Smooth muscle cell (in vitro differentiated cells): ENCODE data around the gene NRXN3. TPM values are rescaled to one million over a fixed set of nuclear protein-coding genes. Genes with fewer than 3 reads are reported as not detected.

Source experiments
- DNase-seq: peaks from one replicate; lab custom pipeline; 2025; ENCODE audit not compliant: unreplicated experiment; lab: John Stamatoyannopoulos, UW
- H2AFZ ChIP-seq: fragments of 200-600 bp; sonication (generic); 2 replicates; pipeline ENCODE4 v1.6.0; 2016; ENCODE audit warnings: antibody characterized with exemption, low read depth, mild to moderate bottlenecking
- H3F3A ChIP-seq: fragments of 200-600 bp; sonication (generic); 2 replicates; pipeline ENCODE4 v1.6.0; 2017; ENCODE audit warnings: antibody characterized with exemption, low read depth
- H3K27ac ChIP-seq: fragments of 200-600 bp; sonication (generic); 2 replicates; pipeline ENCODE4 v1.5.1; 2016; ENCODE audit warnings: low read depth, mild to moderate bottlenecking
- H3K27me3 ChIP-seq: fragments of 200-600 bp; sonication (generic); 2 replicates; pipeline ENCODE4 v1.6.1; 2016; ENCODE audit warnings: low read depth, mild to moderate bottlenecking
- H3K36me3 ChIP-seq: fragments of 200-600 bp; sonication (generic); 2 replicates; pipeline ENCODE4 v1.5.1; 2016; ENCODE audit warnings: low read depth
- H3K4me1 ChIP-seq: fragments of 200-600 bp; sonication (generic); 2 replicates; pipeline ENCODE4 v1.5.1; 2016; ENCODE audit warnings: low read depth
- H3K4me2 ChIP-seq: fragments of 200-600 bp; sonication (generic); 2 replicates; pipeline ENCODE4 v1.6.0; 2016; ENCODE audit warnings: mild to moderate bottlenecking
- H3K4me3 ChIP-seq: fragments of 200-600 bp; sonication (generic); 2 replicates; pipeline ENCODE4 v1.5.1; 2016; ENCODE audit warnings: mild to moderate bottlenecking
- H3K79me2 ChIP-seq: fragments of 200-600 bp; sonication (generic); 2 replicates; pipeline ENCODE4 v1.6.0; 2016; ENCODE audit warnings: low read depth, mild to moderate bottlenecking
- H3K9ac ChIP-seq: fragments of 200-600 bp; sonication (generic); 2 replicates; pipeline ENCODE4 v1.6.0; 2016; ENCODE audit warnings: low read depth
- H3K9me3 ChIP-seq: fragments of 200-600 bp; sonication (generic); replicated peaks from 2 replicates; pipeline ENCODE4 v1.5.1; 2016; ENCODE audit warnings: low read depth
- H4K20me1 ChIP-seq: fragments of 200-600 bp; sonication (generic); 2 replicates; pipeline ENCODE4 v1.6.0; 2016; ENCODE audit warnings: low read depth
- CTCF ChIP-seq: fragments of 200-600 bp; sonication (generic); IDR thresholded peaks from 2 replicates; pipeline ENCODE4 v1.5.1; 2017; ENCODE audit warnings: borderline replicate concordance, mild to moderate bottlenecking, antibody characterized with exemption; ENCODE audit not compliant: insufficient read depth, poor library complexity, severe bottlenecking
- WGBS: methylation state at CpG from one replicate; pipeline ENCODE4 v1.1.7; 2016; ENCODE audit warnings: low lambda C conversion rate; 5-methylcytosine and 5-hydroxymethylcytosine counted together
- polyA plus RNA-seq: library from polyadenylated mRNA; unstranded; fragments of >200 nt; fragmentation: Nextera tagmentation; extraction: Ambion mirVana; gene quantifications from 2 replicates; pipeline ENCODE4 v1.2.1, GENCODE V29; 2016
- total RNA-seq: library from RNA; depleted of rRNA; stranded (reverse); fragments of >200 nt; gene quantifications from 2 replicates; pipeline ENCODE4 v1.2.3, GENCODE V29; 2014

Gene NRXN3
- total and polyA plus RNA-seq, 2 experiments from 2014 or later = 1.2 to 7.0 TPM

- H2AFZ ChIP-seq = no peak overlapping the region
- no peak overlapping the region for H3K4me3 ChIP-seq
- H3K9me3 ChIP-seq = no peaks in the 10 kb centered on the region
- no peaks in the 10 kb centered on the region for H4K20me1 ChIP-seq
- no peaks in the 10 kb centered on the region for H3K79me2 ChIP-seq
- no peak for TF ChIP-seq CTCF
- no peak overlapping the region for H3K9ac ChIP-seq
- H3K27me3 ChIP-seq = no peaks in the 10 kb centered on the region
- WGBS = 46% methylated on average over 1 of the region's 1 CpG
- DNase-seq = no peak
- no peak overlapping the region for H3K4me2 ChIP-seq
- H3K27ac ChIP-seq = no peak overlapping the region
- H3F3A ChIP-seq = no peaks in the 10 kb centered on the region
- no peaks in the 10 kb centered on the region for H3K36me3 ChIP-seq
- H3K4me1 ChIP-seq = no peaks in the 10 kb centered on the region
Observed at GRCh38 chr14:78202976-78203375, 32.8 kb downstream of the NRXN3 start.

- 87% methylated on average over 5 of the region's 5 CpGs for WGBS
- TF ChIP-seq CTCF = no peak
- H3K9ac ChIP-seq = no peak overlapping the region
- no peaks in the 10 kb centered on the region for H3K4me1 ChIP-seq
- no peaks in the 10 kb centered on the region for H4K20me1 ChIP-seq
- H3K27ac ChIP-seq = no peak overlapping the region
- no peak overlapping the region for H3K4me3 ChIP-seq
- no peak overlapping the region for H3K4me2 ChIP-seq
- no peak for DNase-seq
- H3K79me2 ChIP-seq = no peaks in the 10 kb centered on the region
- H3K27me3 ChIP-seq = no peaks in the 10 kb centered on the region
- no peaks in the 10 kb centered on the region for H3F3A ChIP-seq
- H3K9me3 ChIP-seq = no peaks in the 10 kb centered on the region
- H3K36me3 ChIP-seq = no peaks in the 10 kb centered on the region
- H2AFZ ChIP-seq = no peak overlapping the region
Observed at GRCh38 chr14:78207414-78207813, 37.2 kb downstream of the NRXN3 start.

- no peak overlapping the region for H3K27ac ChIP-seq
- no peaks in the 10 kb centered on the region for H3F3A ChIP-seq
- H3K27me3 ChIP-seq = no peaks in the 10 kb centered on the region
- no peaks in the 10 kb centered on the region for H3K79me2 ChIP-seq
- no peaks in the 10 kb centered on the region for H4K20me1 ChIP-seq
- H3K9ac ChIP-seq = no peak overlapping the region
- H2AFZ ChIP-seq = no peak overlapping the region
- H3K9me3 ChIP-seq = no peaks in the 10 kb centered on the region
- H3K4me1 ChIP-seq = no peaks in the 10 kb centered on the region
- 83% methylated on average over 5 of the region's 5 CpGs for WGBS
- no peak overlapping the region for H3K4me2 ChIP-seq
- no peak overlapping the region for H3K4me3 ChIP-seq
- no peak for DNase-seq
- no peak for TF ChIP-seq CTCF
- H3K36me3 ChIP-seq = no peaks in the 10 kb centered on the region
Observed at GRCh38 chr14:78220273-78220672, 50.1 kb downstream of the NRXN3 start.

- H3K79me2 ChIP-seq = no peaks in the 10 kb centered on the region
- H3K4me2 ChIP-seq = no peak overlapping the region
- no peaks in the 10 kb centered on the region for H3K4me1 ChIP-seq
- no peaks in the 10 kb centered on the region for H3K27me3 ChIP-seq
- no peak overlapping the region for H3K4me3 ChIP-seq
- no peaks in the 10 kb centered on the region for H3K36me3 ChIP-seq
- no peaks in the 10 kb centered on the region for H3F3A ChIP-seq
- no peak overlapping the region for H3K27ac ChIP-seq
- H3K9me3 ChIP-seq = no peaks in the 10 kb centered on the region
- H3K9ac ChIP-seq = no peak overlapping the region
- DNase-seq = no peak
- H2AFZ ChIP-seq = no peak overlapping the region
- TF ChIP-seq CTCF = no peak
- no peaks in the 10 kb centered on the region for H4K20me1 ChIP-seq
Observed at GRCh38 chr14:78222746-78223145, 52.6 kb downstream of the NRXN3 start.
